ENCODE data around the gene FRAT2.
"Not testable (repeated sequence)": the region's sequence is repeated elsewhere in the genome, so short reads cannot be mapped to it uniquely, and the experiment has no call there.

FRAT2 gene

GRCh38 chr10:97290576-97291356, 43.8 kb downstream of the FRAT2 start:
- not testable (repeated sequence) for DNase-seq

GRCh38 chr10:97290076-97290475, 44.5 kb downstream of the FRAT2 start:
- not testable (repeated sequence) for DNase-seq
